ENCODE measurements around the gene GPR37L1. TPM values are rescaled to one million over a fixed set of nuclear protein-coding genes. Genes with fewer than 3 reads are reported as not detected.
A peak's percentile ranks its signal among the peaks of the same experiment; 100 is the strongest.

The GPR37L1 gene
- total and polyA plus RNA-seq, 3 donors from 2014 or later, result 0.42 to 1.6 (median 0.56) TPM

GRCh38 chr1:202154148-202154765 is 31.5 kb downstream of the GPR37L1 start:
- Histone ChIP-seq H3K4me3 (no peak overlapping the region), H3K36me3 (ENCODE audit: low read depth, missing control alignments) (no peaks in the 10 kb centered on the region), H3K27me3 (no peaks in the 10 kb centered on the region), H3K27ac (no peak overlapping the region), H3K9me3 (no peaks in the 10 kb centered on the region), H3K4me1 (peaks cover 27% of the 10 kb centered on the region)
- DNase-seq, result no peak
- no peak for TF ChIP-seq POLR2A (IDR thresholded peaks at IDR 0.05)
- no peak for TF ChIP-seq CTCF (IDR thresholded peaks at IDR 0.05)
- 90 to 91% methylated on average over 10 of the region's 10 CpGs for WGBS, 2 donors
- intact Hi-C loops (cut with DNase I; ENCODE audit: low total_unique reads), result no loop called here

DNA sequence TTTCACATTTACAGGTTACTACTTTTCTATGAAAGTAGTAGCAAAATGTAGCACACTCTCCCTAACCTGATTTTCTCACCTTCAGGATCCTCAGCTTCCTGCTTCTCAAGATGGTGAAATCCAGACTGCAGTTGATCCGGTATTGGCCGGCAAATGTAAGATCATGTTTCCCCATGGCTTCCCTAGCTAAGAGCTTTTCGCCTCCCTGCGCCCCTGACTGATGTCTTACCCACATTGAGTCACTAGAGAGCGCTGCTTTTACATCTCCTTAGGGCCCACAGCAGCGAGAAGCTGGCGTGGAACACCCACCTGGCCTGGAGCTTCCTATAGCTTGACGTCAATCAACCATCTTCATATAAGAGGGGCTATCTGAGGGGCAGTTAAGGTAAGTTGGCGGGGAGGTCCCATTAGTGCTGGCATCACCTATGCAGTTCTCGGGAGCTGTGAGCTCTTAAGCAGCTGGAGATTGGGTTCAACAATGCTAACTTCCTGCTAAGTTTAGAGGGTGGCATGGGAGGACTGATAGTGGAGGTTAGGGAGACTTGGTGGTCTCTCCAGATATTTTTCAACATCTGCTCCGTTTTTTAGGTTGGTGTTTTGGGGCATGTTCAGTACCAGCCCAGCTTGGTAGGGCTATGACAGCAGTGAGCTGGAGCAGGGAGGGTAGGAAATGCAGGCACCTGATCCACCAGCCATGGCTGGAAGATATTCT is 32.2 kb downstream of the GPR37L1 start:
- Histone ChIP-seq H3K27me3 (no peaks in the 10 kb centered on the region), H3K27ac (no peak overlapping the region), H3K36me3 (ENCODE audit: low read depth, missing control alignments) (no peaks in the 10 kb centered on the region), H3K4me3 (no peak overlapping the region), H3K4me1 (peaks cover 34% of the 10 kb centered on the region), H3K9me3 (no peaks in the 10 kb centered on the region)
- DNase-seq, result peak; percentile 72
- no peak for TF ChIP-seq POLR2A (IDR thresholded peaks at IDR 0.05)
- TF ChIP-seq CTCF (IDR thresholded peaks at IDR 0.05), result peak; percentile 26 to 41 (median 39)
- intact Hi-C loops (cut with DNase I; ENCODE audit: low total_unique reads), result no loop called here
- WGBS, 2 donors, result 46 to 62% methylated on average over 11 of the region's 11 CpGs

DNA sequence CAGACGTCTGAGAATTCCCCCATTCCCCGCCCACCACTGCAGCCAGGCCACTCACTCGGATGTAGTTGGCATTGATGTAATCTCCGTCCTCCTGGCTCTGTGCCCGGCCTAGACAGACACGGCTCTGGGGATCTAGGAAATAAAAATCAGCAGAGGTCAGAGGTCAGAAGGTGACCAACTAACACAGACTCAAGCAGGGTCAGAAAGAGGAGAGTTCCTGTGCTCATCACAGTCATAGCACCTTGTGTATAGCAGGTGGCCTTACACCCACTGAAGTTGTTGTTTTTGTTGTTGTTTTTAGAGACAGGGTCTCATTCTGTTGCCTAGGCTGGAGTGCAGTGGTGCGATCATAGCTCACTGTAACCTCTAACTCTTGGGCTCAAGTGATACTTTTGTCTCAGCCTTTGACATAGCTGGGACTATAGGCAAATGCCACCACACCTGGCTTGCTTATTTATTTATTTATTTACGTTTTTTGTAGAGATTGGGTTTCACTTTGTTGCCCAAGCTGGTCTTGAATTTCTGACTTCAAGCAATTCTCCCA is 32.8 kb downstream of the GPR37L1 start:
- Histone ChIP-seq H3K9me3 (no peaks in the 10 kb centered on the region), H3K27me3 (no peaks in the 10 kb centered on the region), H3K36me3 (ENCODE audit: low read depth, missing control alignments) (no peaks in the 10 kb centered on the region), H3K4me1 (peaks cover 39% of the 10 kb centered on the region), H3K4me3 (no peak overlapping the region), H3K27ac (no peak overlapping the region)
- intact Hi-C loops (cut with DNase I; ENCODE audit: low total_unique reads), result no loop called here
- 44 to 65% methylated on average over 8 of the region's 8 CpGs for WGBS, 2 donors
- TF ChIP-seq POLR2A (IDR thresholded peaks at IDR 0.05) (no peak), CTCF (IDR thresholded peaks at IDR 0.05) (no peak)
- DNase-seq, result peak; percentile 79

- WGBS, 2 donors, result 54 to 65% methylated on average over 7 to 8 of the region's 8 CpGs
- H3K4me1 ChIP-seq, result peaks cover 50% of the 10 kb centered on the region
- no peaks in the 10 kb centered on the region for H3K27me3 ChIP-seq
- TF ChIP-seq CTCF (IDR thresholded peaks at IDR 0.05) (no peak), POLR2A (IDR thresholded peaks at IDR 0.05) (no peak)
- no peak overlapping the region for H3K4me3 ChIP-seq
- intact Hi-C loops (cut with DNase I; ENCODE audit: low total_unique reads), result no loop called here
- H3K36me3 ChIP-seq (ENCODE audit: low read depth, missing control alignments), result no peaks in the 10 kb centered on the region
- no peaks in the 10 kb centered on the region for H3K9me3 ChIP-seq
- DNase-seq, result no peak
- peak overlapping the region; percentile 29 to 36 for H3K27ac ChIP-seq
These were observed 33.9 kb downstream of the GPR37L1 start for GRCh38 chr1:202156590-202156989.

Data from testis (tissue), 3 donors.